IMR-90 (cell line): ENCODE results near the gene SKAP1. TPM values are rescaled to one million over a fixed set of nuclear protein-coding genes. Genes with fewer than 3 reads are reported as not detected.

Experiments used
- ATAC-seq: fragments of 200-7000 bp; cut with Tn5 transposase; 2 replicates; pipeline ENCODE4 v1.9.1; 2020; ENCODE audit warnings: low read depth, mild to moderate bottlenecking, moderate library complexity
- BruUV-seq: library from RNA; stranded (reverse); fragments of 400-500 nt; replicated peaks from 2 replicates; lab custom pipeline; 2021; lab: Mats Ljungman, UMichigan
- CTCF ChIA-PET: fragments of 300-600 bp; formaldehyde crosslinking; extraction: SDS; loops from one replicate; lab custom pipeline; 2021; ENCODE audit warnings: antibody characterized with exemption; lab: Yijun Ruan, JAX
- POLR2A ChIA-PET: fragments of 300-600 bp; sonication (Branson Sonifier 250); formaldehyde crosslinking; loops from one replicate; lab custom pipeline; 2022; ENCODE audit warnings: antibody characterized with exemption; ENCODE audit not compliant: unreplicated experiment; lab: Charles Lee
- DNase-seq: peaks from one replicate; pipeline ENCODE4 v3.0.0; 2013
- H2AFZ ChIP-seq: replicated peaks from 2 replicates; pipeline ENCODE3; 2013; ENCODE audit warnings: low read length, mild to moderate bottlenecking; ENCODE audit not compliant: poor library complexity
- H2AK5ac ChIP-seq: 2 replicates; pipeline ENCODE4 v1.6.1; 2013; ENCODE audit warnings: low read depth, low read length, inconsistent platforms
- H2AK9ac ChIP-seq: replicated peaks from 2 replicates; pipeline ENCODE3; 2013; ENCODE audit warnings: mild to moderate bottlenecking, low read depth, low read length, moderate library complexity; ENCODE audit not compliant: poor library complexity
- H2BK120ac ChIP-seq: 2 replicates; pipeline ENCODE4 v1.6.1; 2013; ENCODE audit warnings: low read depth, low read length, inconsistent platforms
- H2BK15ac ChIP-seq: 3 replicates; pipeline ENCODE4 v1.6.1; 2013; ENCODE audit warnings: low read depth, low read length, inconsistent platforms
- H2BK20ac ChIP-seq: 2 replicates; pipeline ENCODE4 v1.6.1; 2013; ENCODE audit warnings: low read depth, mild to moderate bottlenecking, inconsistent platforms, low read length, moderate library complexity
- H2BK5ac ChIP-seq: 2 replicates; pipeline ENCODE4 v1.6.1; 2013; ENCODE audit warnings: mild to moderate bottlenecking, low read depth, low read length, inconsistent platforms; ENCODE audit not compliant: poor library complexity, severe bottlenecking
- H3K14ac ChIP-seq: replicated peaks from 2 replicates; pipeline ENCODE4 v1.6.1; 2013; ENCODE audit warnings: low read depth, low read length, inconsistent platforms
- H3K18ac ChIP-seq: 2 replicates; pipeline ENCODE4 v1.6.1; 2013; ENCODE audit warnings: low read depth, low read length, control low read depth
- H3K23ac ChIP-seq: 2 replicates; pipeline ENCODE4 v1.6.1; 2013; ENCODE audit warnings: low read depth, low read length, inconsistent platforms
- H3K27ac ChIP-seq: 2 replicates; pipeline ENCODE4 v1.5.1; 2013; ENCODE audit warnings: mild to moderate bottlenecking, control low read depth, low read length; ENCODE audit not compliant: insufficient read depth
- H3K27me3 ChIP-seq: 2 replicates; pipeline ENCODE4 v1.6.1; 2013; ENCODE audit warnings: low read length; ENCODE audit not compliant: control insufficient read depth, insufficient read depth
- H3K36me3 ChIP-seq: 2 replicates; pipeline ENCODE4 v1.6.1; 2013; ENCODE audit warnings: low read length, mixed read lengths; ENCODE audit not compliant: control insufficient read depth, insufficient read depth
- H3K4ac ChIP-seq: 2 replicates; pipeline ENCODE4 v1.6.1; 2013; ENCODE audit warnings: low read depth, low read length, inconsistent platforms
- H3K4me1 ChIP-seq: 2 replicates; pipeline ENCODE4 v1.6.1; 2013; ENCODE audit warnings: low read length, mixed read lengths; ENCODE audit not compliant: control insufficient read depth, insufficient read depth
- H3K4me2 ChIP-seq: 2 replicates; pipeline ENCODE4 v1.6.1; 2013; ENCODE audit warnings: low read depth, mild to moderate bottlenecking, control low read depth, low read length, moderate library complexity
- H3K4me3 ChIP-seq: 2 replicates; pipeline ENCODE4 v1.5.1; 2013; ENCODE audit warnings: low read depth, mild to moderate bottlenecking, control low read depth, low read length, moderate library complexity; ENCODE audit not compliant: insufficient read depth
- H3K56ac ChIP-seq: 2 replicates; pipeline ENCODE4 v1.6.1; 2013; ENCODE audit warnings: low read length, inconsistent platforms; ENCODE audit not compliant: insufficient read depth; ENCODE audit errors: extremely low read depth
- H3K79me1 ChIP-seq, 2 experiments: 2 replicates each; pipeline ENCODE4 v1.6.1; 2013; ENCODE audit warnings: low read length in 2 of 2, inconsistent platforms in 1 of 2, low read depth in 1 of 2
- H3K9ac ChIP-seq: 2 replicates; pipeline ENCODE4 v1.6.1; 2013; ENCODE audit warnings: low read depth, low read length, control low read depth
- H3K9me1 ChIP-seq: 2 replicates; pipeline ENCODE4 v1.6.1; 2013; ENCODE audit warnings: low read length, inconsistent platforms; ENCODE audit not compliant: insufficient read depth
- H3K9me3 ChIP-seq: 2 replicates; pipeline ENCODE4 v1.6.1; 2013; ENCODE audit warnings: low read length; ENCODE audit not compliant: control insufficient read depth, insufficient read depth
- H4K20me1 ChIP-seq: 2 replicates; pipeline ENCODE4 v1.6.1; 2013; ENCODE audit warnings: low read length, inconsistent platforms; ENCODE audit not compliant: insufficient read depth
- H4K5ac ChIP-seq: 2 replicates; pipeline ENCODE4 v1.6.1; 2013; ENCODE audit warnings: mild to moderate bottlenecking, low read depth, low read length, control low read depth
- H4K8ac ChIP-seq, 2 experiments: 2 replicates each; pipeline ENCODE4 v1.6.1; 2013; ENCODE audit warnings: low read depth in 2 of 2, low read length in 2 of 2, control low read depth in 1 of 2, inconsistent platforms in 1 of 2
- H4K91ac ChIP-seq: 2 replicates; pipeline ENCODE4 v1.6.1; 2013; ENCODE audit warnings: low read depth, low read length, inconsistent platforms; ENCODE audit not compliant: insufficient read depth
- BHLHE40 ChIP-seq: fragments of 150-350 bp; IDR thresholded peaks from 2 replicates; pipeline ENCODE4 v1.6.1; 2016; ENCODE audit warnings: mild to moderate bottlenecking, low read depth, low read length
- CEBPB ChIP-seq: IDR thresholded peaks from 2 replicates; pipeline ENCODE4 v1.6.1; 2012; ENCODE audit warnings: low read depth, low read length, improper control_type of control experiment
- CHD1 ChIP-seq: IDR thresholded peaks from 2 replicates; pipeline ENCODE4 v1.6.1; 2012; ENCODE audit warnings: low read depth, low read length, improper control_type of control experiment
- FOS ChIP-seq: fragments of 150-350 bp; IDR thresholded peaks from 2 replicates; pipeline ENCODE4 v1.6.1; 2016; ENCODE audit warnings: low read depth, low read length
- MAFK ChIP-seq: IDR thresholded peaks from 2 replicates; pipeline ENCODE4 v1.6.1; 2012; ENCODE audit warnings: low read depth, low read length, improper control_type of control experiment
- MAZ ChIP-seq: IDR thresholded peaks from 2 replicates; pipeline ENCODE4 v1.6.1; 2012; ENCODE audit warnings: low read depth, mild to moderate bottlenecking, low read length, improper control_type of control experiment, moderate library complexity, borderline replicate concordance
- MXI1 ChIP-seq: IDR thresholded peaks from 2 replicates; pipeline ENCODE4 v1.6.1; 2012; ENCODE audit warnings: low read depth, mild to moderate bottlenecking, low read length, moderate library complexity, borderline replicate concordance
- NFE2L2 ChIP-seq: fragments of 150-350 bp; IDR thresholded peaks from 2 replicates; pipeline ENCODE4 v1.6.1; 2016; ENCODE audit warnings: low read depth, mild to moderate bottlenecking, low read length
- POLR2A ChIP-seq: IDR thresholded peaks from 2 replicates; pipeline ENCODE4 v1.6.1; 2012; ENCODE audit warnings: mild to moderate bottlenecking, low read depth, low read length
- RAD21 ChIP-seq: IDR thresholded peaks from 2 replicates; pipeline ENCODE4 v1.6.1; 2012; ENCODE audit warnings: low read length, improper control_type of control experiment
- RCOR1 ChIP-seq: IDR thresholded peaks from 2 replicates; pipeline ENCODE4 v1.6.1; 2012; ENCODE audit warnings: mild to moderate bottlenecking, low read length, improper control_type of control experiment; ENCODE audit not compliant: insufficient replicate concordance
- RFX5 ChIP-seq: IDR thresholded peaks from 2 replicates; pipeline ENCODE4 v1.8.0; 2012; ENCODE audit warnings: low read depth, mild to moderate bottlenecking, low read length, moderate library complexity
- SMC3 ChIP-seq: fragments of 150-350 bp; IDR thresholded peaks from 2 replicates; pipeline ENCODE4 v1.6.1; 2016; ENCODE audit warnings: low read depth, mild to moderate bottlenecking, antibody characterized with exemption, low read length, moderate library complexity
- WGBS, 2 experiments: methylation state at CpG; one replicate each; pipeline versions ENCODE4 v1.1.5 to v1.1.7; 2013; ENCODE audit warnings: missing lambda C conversion rate in 2 of 2; ENCODE audit not compliant: insufficient read length in 1 of 2; ENCODE audit errors: extremely low coverage in 2 of 2; 5-methylcytosine and 5-hydroxymethylcytosine counted together
- dilution Hi-C: fragments of 300-500 bp; cut with HindIII; formaldehyde crosslinking; loops from one replicate; pipeline ENCODE4 v1.14.3; 2018; ENCODE audit warnings: low sequenced_read_pairs; ENCODE audit not compliant: unreplicated experiment
- in situ Hi-C: fragments of 300-500 bp; cut with MboI; formaldehyde crosslinking; loops from 3 replicates; pipeline ENCODE4 v1.14.3; 2019; ENCODE audit warnings: low sequenced_read_pairs, inconsistent platforms, mixed read lengths
- intact Hi-C: fragments of 100-400 bp; cut with micrococcal nuclease; formaldehyde crosslinking; loops from 2 replicates; pipeline ENCODE4 v1.10.0; 2022
- polyA plus RNA-seq, 3 experiments: library from polyadenylated mRNA; depleted of rRNA; stranded (reverse); fragments of >200 nt; gene quantifications; 2 replicates each; pipeline ENCODE4 v1.2.3, GENCODE V29; 2012; ENCODE audit warnings: low replicate concordance in 1 of 3
- total RNA-seq: library from RNA; depleted of rRNA; stranded (reverse); fragments of >200 nt; gene quantifications from 2 replicates; pipeline ENCODE4 v1.2.3, GENCODE V29; 2012
- TF ChIP-seq, protein P1 (sequence below): conservative IDR thresholded peaks from 2 replicates; pipeline ENCODE4 v1.5.1; 2012; ENCODE audit warnings: mild to moderate bottlenecking, low read depth, low read length, improper control_type of control experiment
- TF ChIP-seq, protein P2 (sequence below): fragments of 150-350 bp; IDR thresholded peaks from 2 replicates; pipeline ENCODE4 v1.6.1; 2017; ENCODE audit warnings: mild to moderate bottlenecking, antibody characterized with exemption, low read length, low read depth
- TF ChIP-seq, protein P3 (sequence below): fragments of 150-350 bp; IDR thresholded peaks from 2 replicates; pipeline ENCODE4 v1.6.1; 2016; ENCODE audit warnings: low read depth, mild to moderate bottlenecking, low read length, moderate library complexity, borderline replicate concordance

The SKAP1 gene
- total and polyA plus RNA-seq, 2 of the 4 experiments (the other 2 are of a cell fraction), result not detected

DNA sequence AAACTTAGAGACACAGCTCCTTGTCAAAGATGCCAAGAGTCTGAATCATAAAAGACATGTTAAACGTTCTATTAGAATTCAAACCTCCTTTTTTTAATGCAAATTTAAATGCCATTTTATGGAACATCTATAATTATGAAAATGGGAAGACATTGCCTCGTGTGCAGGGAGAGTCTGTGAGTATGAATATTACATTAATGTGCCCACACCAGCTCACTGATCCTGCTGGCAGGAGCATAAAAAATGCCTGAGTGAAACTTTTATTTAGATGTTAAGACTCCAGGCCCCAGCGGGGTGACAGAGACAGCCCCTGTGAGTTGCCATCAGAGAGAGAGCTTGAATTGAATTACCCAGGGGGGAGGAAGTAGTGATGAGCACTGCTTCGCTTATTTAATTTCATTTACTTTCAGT, 237.7 kb downstream of the SKAP1 start:
- POLR2A ChIA-PET, result no interaction called here
- dilution Hi-C loops (no loop called here), intact Hi-C loops (no loop called here), in situ Hi-C loops (no loop called here)
- H2AFZ ChIP-seq, result no peak overlapping the region
- no peaks in the 10 kb centered on the region for H3K79me1 ChIP-seq
- H3K36me3 ChIP-seq, result no peaks in the 10 kb centered on the region
- no peak overlapping the region for H3K23ac ChIP-seq
- H3K14ac ChIP-seq, result no peak overlapping the region
- H3K9ac ChIP-seq, result no peak overlapping the region
- H3K4ac ChIP-seq, result no peak overlapping the region
- H2AK9ac ChIP-seq, result no peak overlapping the region
- DNase-seq, result no peak
- H3K4me2 ChIP-seq, result no peak overlapping the region
- H3K27ac ChIP-seq, result no peak overlapping the region
- H2BK120ac ChIP-seq, result no peak overlapping the region
- no TSS peak for BruUV-seq
- no peak for ATAC-seq
- H3K9me1 ChIP-seq, result no peaks in the 10 kb centered on the region
- H3K18ac ChIP-seq, result no peak overlapping the region
- no peak overlapping the region for H3K4me3 ChIP-seq
- no peak overlapping the region for H4K5ac ChIP-seq
- no peak overlapping the region for H2BK15ac ChIP-seq
- WGBS, 2 experiments, result no CpG with 5 or more reads among the region's 4 CpGs
- no peak overlapping the region for H2BK5ac ChIP-seq
- no peak overlapping the region for H3K56ac ChIP-seq
- TF ChIP-seq MAFK, result no peak
- no peak for TF ChIP-seq CEBPB
- TF ChIP-seq MAZ, result no peak
- TF ChIP-seq, protein P1, sequence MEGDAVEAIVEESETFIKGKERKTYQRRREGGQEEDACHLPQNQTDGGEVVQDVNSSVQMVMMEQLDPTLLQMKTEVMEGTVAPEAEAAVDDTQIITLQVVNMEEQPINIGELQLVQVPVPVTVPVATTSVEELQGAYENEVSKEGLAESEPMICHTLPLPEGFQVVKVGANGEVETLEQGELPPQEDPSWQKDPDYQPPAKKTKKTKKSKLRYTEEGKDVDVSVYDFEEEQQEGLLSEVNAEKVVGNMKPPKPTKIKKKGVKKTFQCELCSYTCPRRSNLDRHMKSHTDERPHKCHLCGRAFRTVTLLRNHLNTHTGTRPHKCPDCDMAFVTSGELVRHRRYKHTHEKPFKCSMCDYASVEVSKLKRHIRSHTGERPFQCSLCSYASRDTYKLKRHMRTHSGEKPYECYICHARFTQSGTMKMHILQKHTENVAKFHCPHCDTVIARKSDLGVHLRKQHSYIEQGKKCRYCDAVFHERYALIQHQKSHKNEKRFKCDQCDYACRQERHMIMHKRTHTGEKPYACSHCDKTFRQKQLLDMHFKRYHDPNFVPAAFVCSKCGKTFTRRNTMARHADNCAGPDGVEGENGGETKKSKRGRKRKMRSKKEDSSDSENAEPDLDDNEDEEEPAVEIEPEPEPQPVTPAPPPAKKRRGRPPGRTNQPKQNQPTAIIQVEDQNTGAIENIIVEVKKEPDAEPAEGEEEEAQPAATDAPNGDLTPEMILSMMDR, result no peak
- no peak for TF ChIP-seq NFE2L2
- TF ChIP-seq RCOR1, result no peak
- no peak for TF ChIP-seq RFX5
- TF ChIP-seq RAD21, result no peak
- no peak for TF ChIP-seq BHLHE40
- TF ChIP-seq POLR2A, result no peak
- no peak for TF ChIP-seq MXI1
- no peak for TF ChIP-seq CHD1
- TF ChIP-seq, protein P2, sequence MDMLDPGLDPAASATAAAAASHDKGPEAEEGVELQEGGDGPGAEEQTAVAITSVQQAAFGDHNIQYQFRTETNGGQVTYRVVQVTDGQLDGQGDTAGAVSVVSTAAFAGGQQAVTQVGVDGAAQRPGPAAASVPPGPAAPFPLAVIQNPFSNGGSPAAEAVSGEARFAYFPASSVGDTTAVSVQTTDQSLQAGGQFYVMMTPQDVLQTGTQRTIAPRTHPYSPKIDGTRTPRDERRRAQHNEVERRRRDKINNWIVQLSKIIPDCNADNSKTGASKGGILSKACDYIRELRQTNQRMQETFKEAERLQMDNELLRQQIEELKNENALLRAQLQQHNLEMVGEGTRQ, result no peak
- no peak for TF ChIP-seq SMC3
- no peak for TF ChIP-seq FOS
- TF ChIP-seq, protein P3, sequence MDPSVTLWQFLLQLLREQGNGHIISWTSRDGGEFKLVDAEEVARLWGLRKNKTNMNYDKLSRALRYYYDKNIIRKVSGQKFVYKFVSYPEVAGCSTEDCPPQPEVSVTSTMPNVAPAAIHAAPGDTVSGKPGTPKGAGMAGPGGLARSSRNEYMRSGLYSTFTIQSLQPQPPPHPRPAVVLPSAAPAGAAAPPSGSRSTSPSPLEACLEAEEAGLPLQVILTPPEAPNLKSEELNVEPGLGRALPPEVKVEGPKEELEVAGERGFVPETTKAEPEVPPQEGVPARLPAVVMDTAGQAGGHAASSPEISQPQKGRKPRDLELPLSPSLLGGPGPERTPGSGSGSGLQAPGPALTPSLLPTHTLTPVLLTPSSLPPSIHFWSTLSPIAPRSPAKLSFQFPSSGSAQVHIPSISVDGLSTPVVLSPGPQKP, result no peak
- H4K91ac ChIP-seq, result no peak overlapping the region
- H3K27me3 ChIP-seq, result peaks cover 35% of the 10 kb centered on the region
- no peaks in the 10 kb centered on the region for H4K20me1 ChIP-seq
- CTCF ChIA-PET, result interaction anchor here (1.0 to 1.6 kb wide), 2 partner anchors 10 to 11 kb away, joined by 3 read pairs; no protein-coding TSS in a partner anchor
- H4K8ac ChIP-seq, result no peak overlapping the region
- H2BK20ac ChIP-seq, result no peak overlapping the region
- H3K9me3 ChIP-seq, result no peaks in the 10 kb centered on the region
- no peak overlapping the region for H2AK5ac ChIP-seq
- H3K4me1 ChIP-seq, result no peaks in the 10 kb centered on the region
